Nephron (organoid): ENCODE data around the gene SLC13A3.

ENCODE experiments used
- H3K27ac Mint-ChIP-seq, 3 experiments: 2 replicates each; pipeline ENCODE4 v1.8.0; 2020; ENCODE audit warnings: mixed read lengths in 3 of 3, mild to moderate bottlenecking in 2 of 3, moderate library complexity in 1 of 3
- H3K27me3 Mint-ChIP-seq: 2 replicates; pipeline ENCODE4 v1.8.0; 2021; ENCODE audit warnings: low read depth, mild to moderate bottlenecking, moderate library complexity, mixed read lengths
- H3K36me3 Mint-ChIP-seq: 2 replicates; pipeline ENCODE4 v1.8.0; 2020; ENCODE audit warnings: low read depth, mixed read lengths
- H3K4me1 Mint-ChIP-seq: 2 replicates; pipeline ENCODE4 v1.8.0; 2020; ENCODE audit warnings: mixed read lengths
- H3K4me3 Mint-ChIP-seq, 3 experiments: 2 replicates each; pipeline ENCODE4 v1.8.0; 2020; ENCODE audit warnings: mild to moderate bottlenecking in 3 of 3, mixed read lengths in 3 of 3, moderate library complexity in 2 of 3
- H3K9me3 Mint-ChIP-seq: 2 replicates; pipeline ENCODE4 v1.8.0; 2020; ENCODE audit warnings: mixed read lengths
- TF ChIP-seq, protein P1 (sequence below), 3 experiments: fragments of 200-600 bp; sonication (generic); IDR thresholded peaks; one replicate each; pipeline ENCODE4 v1.5.0; 2021; ENCODE audit warnings: antibody characterized with exemption in 3 of 3; ENCODE audit not compliant: unreplicated experiment in 3 of 3

SLC13A3 gene

DNA sequence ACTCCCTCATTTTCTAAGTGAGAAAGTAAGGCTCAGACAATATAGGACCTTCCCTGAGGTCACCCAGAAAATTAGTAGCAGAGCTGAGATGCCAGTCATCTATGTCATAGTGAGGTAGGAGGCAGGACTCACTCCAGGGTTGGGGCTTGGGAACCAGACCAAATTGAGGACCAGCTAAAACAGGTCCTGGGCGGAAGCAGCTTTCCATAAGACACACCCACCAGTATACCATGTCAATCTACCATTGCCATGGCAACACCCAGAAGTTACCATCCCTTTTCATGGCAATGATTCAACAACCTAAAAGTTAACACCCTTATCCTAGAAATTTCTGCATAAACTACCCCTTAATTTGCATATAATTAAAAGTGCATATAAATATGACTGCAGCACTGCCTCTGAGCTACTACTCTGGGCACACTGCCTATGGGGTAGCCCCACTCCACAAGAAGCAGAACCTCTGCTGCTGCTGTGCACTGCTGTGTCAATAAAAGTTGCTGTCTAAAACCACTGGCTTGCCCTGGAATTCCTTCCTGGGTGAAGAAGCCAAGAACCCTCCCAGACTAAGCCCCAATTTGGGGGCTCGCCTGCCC is 70.5 kb downstream of the SLC13A3 start:
- H3K27me3 Mint-ChIP-seq = peaks cover 3% of the 10 kb centered on the region
- peaks cover 3% of the 10 kb centered on the region for H3K4me1 Mint-ChIP-seq
- no peak overlapping the region for H3K27ac Mint-ChIP-seq
- H3K36me3 Mint-ChIP-seq = peaks cover 5% of the 10 kb centered on the region
- H3K4me3 Mint-ChIP-seq = no peak overlapping the region
- peaks cover 3% of the 10 kb centered on the region for H3K9me3 Mint-ChIP-seq
- TF ChIP-seq, protein P1, sequence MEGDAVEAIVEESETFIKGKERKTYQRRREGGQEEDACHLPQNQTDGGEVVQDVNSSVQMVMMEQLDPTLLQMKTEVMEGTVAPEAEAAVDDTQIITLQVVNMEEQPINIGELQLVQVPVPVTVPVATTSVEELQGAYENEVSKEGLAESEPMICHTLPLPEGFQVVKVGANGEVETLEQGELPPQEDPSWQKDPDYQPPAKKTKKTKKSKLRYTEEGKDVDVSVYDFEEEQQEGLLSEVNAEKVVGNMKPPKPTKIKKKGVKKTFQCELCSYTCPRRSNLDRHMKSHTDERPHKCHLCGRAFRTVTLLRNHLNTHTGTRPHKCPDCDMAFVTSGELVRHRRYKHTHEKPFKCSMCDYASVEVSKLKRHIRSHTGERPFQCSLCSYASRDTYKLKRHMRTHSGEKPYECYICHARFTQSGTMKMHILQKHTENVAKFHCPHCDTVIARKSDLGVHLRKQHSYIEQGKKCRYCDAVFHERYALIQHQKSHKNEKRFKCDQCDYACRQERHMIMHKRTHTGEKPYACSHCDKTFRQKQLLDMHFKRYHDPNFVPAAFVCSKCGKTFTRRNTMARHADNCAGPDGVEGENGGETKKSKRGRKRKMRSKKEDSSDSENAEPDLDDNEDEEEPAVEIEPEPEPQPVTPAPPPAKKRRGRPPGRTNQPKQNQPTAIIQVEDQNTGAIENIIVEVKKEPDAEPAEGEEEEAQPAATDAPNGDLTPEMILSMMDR (IDR thresholded peaks at IDR 0.05; ENCODE audit: unreplicated experiment in 3 of 3) = no peak

DNA sequence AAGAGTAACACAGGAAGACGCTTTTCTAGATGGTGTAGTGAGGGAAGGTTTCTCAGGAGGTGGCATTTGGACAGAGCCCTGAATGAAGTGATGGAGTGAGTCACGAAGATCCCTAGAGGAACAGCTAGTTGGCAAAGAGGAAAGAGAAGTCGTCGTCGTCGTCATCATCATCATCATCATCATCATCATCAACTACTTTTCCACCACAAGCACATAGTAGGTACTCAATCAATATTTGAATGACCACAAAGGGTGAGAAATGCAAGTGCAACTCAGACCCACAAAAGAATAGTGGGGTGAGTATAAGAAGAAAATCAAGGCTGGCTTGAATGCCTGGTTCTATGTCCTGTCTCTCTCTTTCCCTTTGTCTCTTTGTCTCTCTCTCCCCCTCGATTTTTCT is 72.5 kb downstream of the SLC13A3 start:
- Mint-ChIP-seq H3K4me1 (peaks cover 4% of the 10 kb centered on the region), H3K27ac (no peak overlapping the region), H3K27me3 (peaks cover 3% of the 10 kb centered on the region), H3K9me3 (peaks cover 3% of the 10 kb centered on the region), H3K36me3 (peaks cover 5% of the 10 kb centered on the region), H3K4me3 (no peak overlapping the region)
- TF ChIP-seq, protein P1 (IDR thresholded peaks at IDR 0.05; ENCODE audit: unreplicated experiment in 3 of 3) = no peak

DNA sequence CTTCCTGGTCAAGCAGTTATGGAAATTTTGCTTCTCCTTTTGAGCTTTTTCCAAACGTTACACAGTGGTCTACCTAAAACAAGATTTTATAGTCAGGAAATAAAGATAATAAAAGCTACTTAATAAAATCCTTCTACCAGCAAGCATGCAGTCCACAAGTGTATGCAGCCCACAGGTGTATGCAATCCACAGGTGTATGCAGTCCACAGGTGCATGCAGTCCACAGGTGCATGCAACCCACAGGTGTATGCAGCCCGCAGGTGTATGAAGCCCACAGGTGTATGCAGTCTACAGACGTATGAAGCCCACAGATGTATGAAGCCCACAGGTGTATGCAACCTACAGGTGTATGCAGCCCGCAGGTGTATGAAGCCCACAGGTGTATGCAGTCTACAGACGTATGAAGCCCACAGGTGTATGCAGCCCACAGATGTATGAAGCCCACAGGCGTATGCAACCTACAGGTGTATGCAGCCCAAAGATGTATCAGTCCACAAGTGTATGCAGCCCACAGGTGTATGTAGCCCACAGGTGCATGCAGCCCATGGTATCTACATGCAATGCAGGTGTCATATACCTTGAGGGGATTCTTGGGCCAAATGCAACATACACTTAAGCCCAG is 74.4 kb downstream of the SLC13A3 start:
- Mint-ChIP-seq H3K36me3 (peaks cover 5% of the 10 kb centered on the region), H3K4me3 (no peak overlapping the region), H3K27ac (no peak overlapping the region), H3K9me3 (peaks cover 3% of the 10 kb centered on the region), H3K4me1 (peaks cover 13% of the 10 kb centered on the region), H3K27me3 (peaks cover 3% of the 10 kb centered on the region)
- TF ChIP-seq, protein P1 (IDR thresholded peaks at IDR 0.05; ENCODE audit: unreplicated experiment in 3 of 3) = no peak

DNA sequence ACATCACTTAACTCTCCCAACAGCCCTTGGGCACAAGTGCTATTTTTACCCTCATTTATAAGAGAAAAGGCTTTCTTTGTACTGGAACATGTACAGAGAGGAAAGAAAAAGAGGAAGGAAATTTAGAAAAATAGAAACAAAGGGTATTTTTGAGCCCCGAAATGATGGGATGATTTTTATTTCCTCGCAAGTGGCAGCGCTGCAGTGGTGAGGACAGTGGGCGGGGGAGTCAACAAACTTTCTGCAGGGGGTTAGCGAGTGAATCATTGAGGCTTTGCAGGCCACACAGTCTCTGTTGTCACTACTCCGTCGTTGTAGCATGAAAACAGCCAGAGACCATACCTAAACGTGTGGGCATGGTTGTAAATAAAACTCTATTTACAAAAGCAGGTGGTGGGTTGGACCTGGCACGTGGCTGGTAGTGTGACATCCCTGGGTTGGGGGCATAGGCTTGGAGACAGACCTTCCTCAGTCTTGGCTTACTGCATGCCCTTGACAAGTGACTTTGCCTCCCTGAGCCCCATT is 75.3 kb downstream of the SLC13A3 start:
- Mint-ChIP-seq H3K9me3 (no peaks in the 10 kb centered on the region), H3K36me3 (no peaks in the 10 kb centered on the region), H3K4me3 (no peak overlapping the region), H3K4me1 (peaks cover 13% of the 10 kb centered on the region), H3K27ac (no peak overlapping the region), H3K27me3 (no peaks in the 10 kb centered on the region)
- TF ChIP-seq, protein P1 (IDR thresholded peaks at IDR 0.05; ENCODE audit: unreplicated experiment in 3 of 3) = no peak

DNA sequence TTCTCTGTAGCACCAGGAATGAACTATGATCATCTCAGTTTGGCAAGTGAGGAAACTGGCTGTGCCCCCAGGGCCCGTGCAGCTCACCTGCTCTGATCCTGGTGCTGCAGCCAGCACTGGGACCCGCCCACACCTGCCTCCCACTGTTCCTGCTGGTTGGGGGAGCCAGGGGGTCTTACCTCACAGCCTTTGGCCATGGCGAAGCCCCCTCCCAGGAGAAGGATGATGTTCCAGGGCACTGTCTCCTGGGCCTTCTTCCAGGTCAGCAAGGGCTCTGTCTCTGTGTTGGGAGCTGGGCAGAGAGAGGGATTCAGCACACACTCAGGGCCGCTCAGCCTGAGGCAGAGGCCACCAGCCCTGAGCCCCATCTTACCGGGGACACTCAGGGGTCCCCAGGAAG is 75.9 kb downstream of the SLC13A3 start:
- H3K9me3 Mint-ChIP-seq = no peaks in the 10 kb centered on the region
- no peak overlapping the region for H3K4me3 Mint-ChIP-seq
- peaks cover 19% of the 10 kb centered on the region for H3K4me1 Mint-ChIP-seq
- no peaks in the 10 kb centered on the region for H3K27me3 Mint-ChIP-seq
- TF ChIP-seq, protein P1 (IDR thresholded peaks at IDR 0.05; ENCODE audit: unreplicated experiment in 3 of 3) = no peak
- H3K27ac Mint-ChIP-seq = no peak overlapping the region
- H3K36me3 Mint-ChIP-seq = no peaks in the 10 kb centered on the region
